Suprapubic skin (tissue), 4 donors: ENCODE data around the gene UBASH3A. TPM values are rescaled to one million over a fixed set of nuclear protein-coding genes. Genes with fewer than 3 reads are reported as not detected.
"Not testable (repeated sequence)": the region's sequence is repeated elsewhere in the genome, so short reads cannot be mapped to it uniquely, and the experiment has no call there.

Source experiments
- DNase-seq, 2 donors: peaks; one replicate each; pipeline ENCODE4 v3.0.0-alpha.2; 2019; ENCODE audit warnings: low spot score in 2 of 2
- H3K27ac ChIP-seq: fragments of 200-600 bp; sonication (generic); one replicate; pipeline ENCODE4 v1.5.1; 2019
- H3K27me3 ChIP-seq: fragments of 200-600 bp; sonication (generic); one replicate; pipeline ENCODE4 v1.5.1; 2019
- H3K36me3 ChIP-seq: fragments of 200-600 bp; sonication (generic); one replicate; pipeline ENCODE4 v1.5.1; 2019
- H3K4me1 ChIP-seq: fragments of 200-600 bp; sonication (generic); one replicate; pipeline ENCODE4 v1.5.1; 2019
- H3K4me3 ChIP-seq: fragments of 200-600 bp; sonication (generic); one replicate; pipeline ENCODE4 v1.5.1; 2019; ENCODE audit warnings: mild to moderate bottlenecking
- H3K9me3 ChIP-seq: fragments of 200-600 bp; sonication (generic); one replicate; pipeline ENCODE4 v1.5.1; 2019
- EP300 ChIP-seq: sonication (generic); formaldehyde crosslinking; IDR thresholded peaks from one replicate; pipeline ENCODE4 v1.6.1; 2017; ENCODE audit warnings: antibody characterized with exemption
- POLR2A ChIP-seq, 2 donors: fragments of 450-650 bp; IDR thresholded peaks; one replicate each; pipeline ENCODE4 v1.6.1; 2017; ENCODE audit warnings: antibody characterized with exemption in 2 of 2, mild to moderate bottlenecking in 2 of 2, moderate library complexity in 2 of 2
- POLR2AphosphoS5 ChIP-seq, 3 donors: sonication (generic); formaldehyde crosslinking; IDR thresholded peaks; one replicate each; pipeline ENCODE4 v1.6.1; 2017; ENCODE audit warnings: antibody characterized with exemption in 3 of 3
- WGBS: methylation state at CpG from one replicate; pipeline ENCODE4 v1.1.5; 2018; 5-methylcytosine and 5-hydroxymethylcytosine counted together
- total RNA-seq, 4 donors: library from RNA; depleted of rRNA; stranded (reverse); fragments of >200 nt; gene quantifications; one replicate each; pipeline ENCODE4 v1.1.0, GENCODE V29; 2016
- TF ChIP-seq, protein P1 (sequence below), 2 donors: fragments of 200-600 bp in 1 of 2; fragments of 450-650 bp in 1 of 2; sonication (generic) in 1 of 2; IDR thresholded peaks; one replicate each; pipeline ENCODE4 v1.5.1; 2016 to 2019; ENCODE audit warnings: antibody characterized with exemption in 2 of 2, mild to moderate bottlenecking in 1 of 2, moderate library complexity in 1 of 2

Gene UBASH3A
- total RNA-seq, 4 donors from 2014 or later, result 0.36 to 1.0 (median 0.47) TPM; not detected in 1

- Histone ChIP-seq H3K4me1 (no peaks in the 10 kb centered on the region), H3K4me3 (no peak overlapping the region), H3K36me3 (no peaks in the 10 kb centered on the region), H3K27me3 (peaks cover 3% of the 10 kb centered on the region), H3K27ac (no peak overlapping the region), H3K9me3 (no peaks in the 10 kb centered on the region)
- DNase-seq, result peak in 1 of 2 donors; percentile 35
- TF ChIP-seq POLR2A (IDR thresholded peaks at IDR 0.05) (no peak), POLR2AphosphoS5 (IDR thresholded peaks at IDR 0.05) (no peak), EP300 (no peak)
- TF ChIP-seq, protein P1, sequence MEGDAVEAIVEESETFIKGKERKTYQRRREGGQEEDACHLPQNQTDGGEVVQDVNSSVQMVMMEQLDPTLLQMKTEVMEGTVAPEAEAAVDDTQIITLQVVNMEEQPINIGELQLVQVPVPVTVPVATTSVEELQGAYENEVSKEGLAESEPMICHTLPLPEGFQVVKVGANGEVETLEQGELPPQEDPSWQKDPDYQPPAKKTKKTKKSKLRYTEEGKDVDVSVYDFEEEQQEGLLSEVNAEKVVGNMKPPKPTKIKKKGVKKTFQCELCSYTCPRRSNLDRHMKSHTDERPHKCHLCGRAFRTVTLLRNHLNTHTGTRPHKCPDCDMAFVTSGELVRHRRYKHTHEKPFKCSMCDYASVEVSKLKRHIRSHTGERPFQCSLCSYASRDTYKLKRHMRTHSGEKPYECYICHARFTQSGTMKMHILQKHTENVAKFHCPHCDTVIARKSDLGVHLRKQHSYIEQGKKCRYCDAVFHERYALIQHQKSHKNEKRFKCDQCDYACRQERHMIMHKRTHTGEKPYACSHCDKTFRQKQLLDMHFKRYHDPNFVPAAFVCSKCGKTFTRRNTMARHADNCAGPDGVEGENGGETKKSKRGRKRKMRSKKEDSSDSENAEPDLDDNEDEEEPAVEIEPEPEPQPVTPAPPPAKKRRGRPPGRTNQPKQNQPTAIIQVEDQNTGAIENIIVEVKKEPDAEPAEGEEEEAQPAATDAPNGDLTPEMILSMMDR (IDR thresholded peaks at IDR 0.05), result no peak
- 66% methylated on average over 9 of the region's 10 CpGs for WGBS
Observed at GRCh38 chr21:42404539-42404938, 837 bp downstream of the UBASH3A start.

DNA sequence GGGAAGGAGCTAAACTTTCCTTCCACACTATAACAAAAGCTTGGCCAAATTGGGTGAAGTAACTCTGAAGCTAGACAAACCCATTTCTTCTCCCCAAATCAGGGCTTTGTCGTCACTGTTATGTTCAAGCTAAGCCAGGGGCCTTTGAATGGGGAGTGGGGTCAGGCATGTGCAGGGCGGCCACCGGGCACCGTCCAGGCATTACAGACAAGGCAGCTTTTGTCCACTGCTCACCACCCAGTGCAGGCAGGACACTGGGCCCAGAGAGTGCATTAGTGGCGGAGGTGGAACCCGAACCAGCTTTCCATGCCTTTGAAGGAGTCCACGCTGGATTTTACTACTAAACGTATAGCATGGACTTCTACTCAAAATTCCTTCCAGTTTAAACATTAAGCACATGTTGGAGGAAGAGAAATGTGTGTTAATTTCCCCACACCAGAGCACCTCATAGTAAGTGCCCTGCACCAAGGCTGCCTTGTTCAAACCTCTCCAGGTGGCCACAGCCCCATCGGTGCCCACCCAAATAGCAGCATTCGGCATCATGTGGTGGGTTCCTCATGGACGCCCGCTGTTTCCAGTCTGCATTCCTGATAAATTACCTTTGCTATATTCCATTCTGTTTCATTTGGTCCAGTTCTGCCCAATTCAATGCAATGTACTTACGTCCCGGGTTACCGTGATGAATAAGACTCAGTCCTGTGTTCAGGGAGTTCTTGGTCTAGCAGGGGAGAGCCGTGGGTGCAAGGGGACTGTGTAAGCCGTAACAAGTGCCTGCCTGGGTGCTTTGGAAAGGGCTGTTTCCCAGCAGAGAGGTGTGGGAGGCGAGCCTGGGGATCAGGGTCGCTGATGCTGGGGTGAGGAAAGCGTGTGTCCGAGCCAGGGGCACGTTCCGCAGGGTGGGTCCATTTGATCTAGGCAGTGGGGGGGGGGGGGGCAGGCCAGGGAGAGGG is 1.6 kb downstream of the UBASH3A start:
- 85% methylated on average over 20 of the region's 23 CpGs for WGBS
- Histone ChIP-seq H3K4me3 (peak overlapping the region; percentile 1), H3K4me1 (no peaks in the 10 kb centered on the region), H3K27ac (no peak overlapping the region), H3K27me3 (peaks cover 8% of the 10 kb centered on the region), H3K36me3 (no peaks in the 10 kb centered on the region), H3K9me3 (no peaks in the 10 kb centered on the region)
- no peak for DNase-seq
- TF ChIP-seq EP300 (no peak), POLR2AphosphoS5 (IDR thresholded peaks at IDR 0.05) (no peak), POLR2A (IDR thresholded peaks at IDR 0.05) (no peak)
- TF ChIP-seq, protein P1 (IDR thresholded peaks at IDR 0.05), result no peak

GRCh38 chr21:42406201-42406621 is 2.5 kb downstream of the UBASH3A start:
- DNase-seq, result no peak
- Histone ChIP-seq H3K4me3 (peak overlapping the region; percentile 1), H3K9me3 (no peaks in the 10 kb centered on the region), H3K27me3 (peaks cover 8% of the 10 kb centered on the region), H3K36me3 (no peaks in the 10 kb centered on the region), H3K4me1 (no peaks in the 10 kb centered on the region), H3K27ac (no peak overlapping the region)
- WGBS, result 69% methylated on average over 10 of the region's 10 CpGs
- TF ChIP-seq POLR2AphosphoS5 (IDR thresholded peaks at IDR 0.05), result no peak
- TF ChIP-seq POLR2A (IDR thresholded peaks at IDR 0.05), result no peak
- TF ChIP-seq, protein P1 (IDR thresholded peaks at IDR 0.05), result no peak
- TF ChIP-seq EP300, result no peak

DNA sequence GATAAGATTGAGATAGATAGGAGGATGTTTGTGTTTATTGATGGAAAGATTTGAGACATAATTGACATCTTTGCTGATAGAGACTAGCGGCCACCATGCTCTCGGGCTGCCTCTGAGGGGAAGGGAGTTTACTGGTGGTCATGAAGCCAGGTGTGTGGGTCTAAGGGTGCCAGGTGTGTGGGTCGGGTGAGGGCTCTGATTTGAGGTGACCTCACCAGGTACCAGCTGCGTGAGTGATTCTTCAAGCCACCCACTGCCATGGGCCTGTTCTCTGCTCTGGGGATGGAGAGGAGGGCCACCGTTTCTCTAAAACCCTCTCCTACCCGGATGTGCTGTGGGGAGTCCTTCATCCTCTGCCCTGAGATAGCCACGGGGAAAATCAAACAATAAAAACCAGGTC is 3.2 kb downstream of the UBASH3A start:
- H3K36me3 ChIP-seq, result no peaks in the 10 kb centered on the region
- peaks cover 1% of the 10 kb centered on the region for H3K4me1 ChIP-seq
- no peaks in the 10 kb centered on the region for H3K9me3 ChIP-seq
- DNase-seq, result no peak
- no peak overlapping the region for H3K27ac ChIP-seq
- TF ChIP-seq EP300, result no peak
- 80% methylated on average over 6 of the region's 7 CpGs for WGBS
- H3K4me3 ChIP-seq, result no peak overlapping the region
- peaks cover 8% of the 10 kb centered on the region for H3K27me3 ChIP-seq

DNA sequence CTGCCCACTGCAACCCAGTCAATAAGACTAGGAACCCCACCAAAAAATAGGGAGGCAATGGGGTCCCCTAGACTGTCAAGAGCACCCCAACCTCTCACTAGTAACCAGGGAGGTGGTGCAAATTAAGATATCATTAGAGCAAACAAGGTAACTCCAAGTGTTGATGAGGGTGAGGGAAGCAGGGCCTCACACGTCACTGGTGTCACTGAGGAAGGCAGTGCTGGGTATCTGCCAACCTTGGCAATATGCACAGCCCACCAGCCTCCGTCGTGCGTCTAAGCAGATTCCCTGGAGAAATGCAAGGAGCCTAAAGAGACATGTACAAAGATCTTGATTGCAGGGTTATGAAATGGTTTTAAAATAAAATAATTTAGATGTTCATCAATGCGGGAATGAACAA is 3.8 kb downstream of the UBASH3A start:
- H3K27ac ChIP-seq, result no peak overlapping the region
- H3K4me1 ChIP-seq, result peaks cover 7% of the 10 kb centered on the region
- H3K9me3 ChIP-seq, result no peaks in the 10 kb centered on the region
- no peak for DNase-seq
- TF ChIP-seq, protein P1 (IDR thresholded peaks at IDR 0.05), result no peak
- TF ChIP-seq POLR2AphosphoS5 (IDR thresholded peaks at IDR 0.05) (no peak), POLR2A (IDR thresholded peaks at IDR 0.05) (no peak), EP300 (no peak)
- 66% methylated on average over 5 of the region's 5 CpGs for WGBS
- no peak overlapping the region for H3K4me3 ChIP-seq
- H3K27me3 ChIP-seq, result peaks cover 14% of the 10 kb centered on the region
- no peaks in the 10 kb centered on the region for H3K36me3 ChIP-seq

GRCh38 chr21:42408718-42409117 is 5.0 kb downstream of the UBASH3A start:
- DNase-seq, H3K27ac ChIP-seq: not testable (repeated sequence)

More at GRCh38 chr21:42408718-42409117, 5.0 kb downstream of the UBASH3A start:
- H3K4me3 ChIP-seq, H3K36me3 ChIP-seq, H3K9me3 ChIP-seq, H3K4me1 ChIP-seq: not testable (repeated sequence)
- peaks cover 21% of the 10 kb centered on the region for H3K27me3 ChIP-seq
- WGBS, result 76% methylated on average over 5 of the region's 5 CpGs
